GM10266 (cell line): Measurements from ENCODE around the gene RFK.

Experiments used
- DNase-seq: peaks from one replicate; pipeline ENCODE4 v3.0.0; 2012; ENCODE audit errors: extremely low spot score
- CTCF ChIP-seq: IDR thresholded peaks from 2 replicates; pipeline ENCODE4 v1.5.1; 2012; ENCODE audit warnings: mild to moderate bottlenecking, low read depth; ENCODE audit not compliant: control insufficient read depth, insufficient read depth; ENCODE audit errors: missing control alignments

Gene RFK

DNA sequence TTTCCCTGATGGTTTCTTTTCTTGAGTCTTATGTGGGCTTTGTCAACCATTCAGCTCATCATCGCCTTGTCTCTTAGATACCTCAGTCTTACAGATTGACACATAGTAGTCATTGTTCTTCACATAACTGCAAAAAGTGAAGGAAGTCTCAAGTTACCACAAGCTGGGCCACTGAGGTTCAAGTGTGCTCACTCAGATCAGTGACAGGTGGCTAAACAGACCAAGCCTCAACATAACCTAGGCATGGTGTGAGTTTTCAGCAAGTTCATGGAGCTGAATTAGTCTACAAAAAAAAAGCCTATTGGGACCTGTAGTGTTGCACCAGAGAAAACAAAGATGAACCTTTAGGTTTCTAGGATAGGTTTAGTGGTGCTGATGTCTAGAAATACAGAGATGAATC is 58.2 kb downstream of the RFK start:
- no peak for DNase-seq
- no peak for TF ChIP-seq CTCF
